Stimulated activated naive CD8-positive, alpha-beta T cell treated with anti-CD3 and anti-CD28 coated beads, Interleukin-15, Interleukin-2, amounts not matched to agents 100 U/mL and 50 U/mL, for 24 hours (primary cell): ENCODE results near the gene B3GNT3.
A peak's percentile ranks its signal among the peaks of the same experiment; 100 is the strongest.
"Not testable (repeated sequence)": the region's sequence is repeated elsewhere in the genome, so short reads cannot be mapped to it uniquely, and the experiment has no call there.

Source experiments
- ATAC-seq: fragments of 150-1000 bp; cut with Tn5 transposase; one replicate; pipeline ENCODE4 v1.10.0; 2021
- DNase-seq: peaks from one replicate; pipeline ENCODE4 v3.0.0; 2021

Gene B3GNT3

DNA sequence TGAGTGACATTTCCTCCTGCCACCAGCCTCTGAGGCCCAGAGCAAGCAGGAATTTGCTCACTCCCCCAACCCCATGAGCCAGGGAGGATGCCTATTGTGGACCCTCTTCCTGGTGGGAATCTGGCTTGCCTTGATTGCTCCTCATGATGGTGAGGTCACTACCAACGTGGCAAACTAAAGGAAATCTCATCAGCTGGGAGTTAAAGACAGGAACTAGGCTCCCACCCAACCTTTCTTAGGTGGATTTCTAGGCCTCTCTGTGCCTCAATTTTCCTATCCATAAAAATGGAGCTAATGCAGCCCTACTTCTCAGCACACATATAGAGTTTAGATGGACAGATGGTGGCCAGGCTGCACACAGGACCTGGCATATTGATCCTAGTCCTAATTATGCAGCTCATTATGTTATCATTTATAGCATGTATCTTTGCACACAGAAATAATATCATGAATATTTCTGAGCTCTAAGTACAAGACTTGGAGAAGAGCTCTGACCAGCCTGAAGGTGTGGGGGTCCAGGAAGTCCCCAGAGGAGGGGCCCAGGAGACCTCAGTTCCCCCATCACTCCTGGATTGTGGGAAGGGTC, 2.0 kb downstream of the B3GNT3 start:
- ATAC-seq (no peak), DNase-seq (no peak)

DNA sequence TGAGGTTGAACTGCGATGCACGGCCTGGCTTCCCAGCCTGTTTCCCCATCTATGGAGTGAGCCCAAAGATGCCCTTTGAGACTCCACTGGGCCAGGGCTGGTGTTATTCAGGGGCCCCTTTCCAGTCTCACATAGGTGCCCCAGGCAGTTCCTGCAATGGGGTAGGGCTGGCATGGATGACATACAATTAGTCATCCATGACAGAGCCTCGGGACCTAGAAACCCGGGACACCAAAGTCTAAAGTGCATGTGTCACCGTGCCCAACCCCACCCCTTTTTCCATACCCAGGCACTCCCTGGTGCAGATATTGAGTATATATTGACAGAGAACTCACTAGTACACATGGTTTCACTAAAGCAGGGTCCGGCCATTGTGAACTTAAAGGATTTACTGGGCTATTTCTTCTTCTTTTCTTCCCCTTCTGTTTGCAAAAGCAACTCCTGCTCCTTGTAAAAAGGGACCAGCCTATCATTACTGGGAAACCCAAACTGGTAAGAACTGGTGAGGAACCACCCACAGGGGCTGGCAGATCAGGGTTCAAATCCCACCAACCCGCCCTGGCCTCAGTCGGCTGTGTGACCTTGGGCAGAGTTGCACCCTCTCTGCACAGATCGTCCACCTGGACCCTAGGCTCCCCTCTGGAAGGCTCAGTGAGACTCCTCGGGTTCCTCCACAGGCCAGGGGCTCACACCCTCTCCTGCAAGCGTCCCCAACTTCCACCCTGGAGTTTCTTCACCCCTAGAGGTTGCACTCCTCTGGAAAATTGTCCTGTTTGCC, 2.7 kb downstream of the B3GNT3 start:
- DNase-seq: peak; percentile 75

DNA sequence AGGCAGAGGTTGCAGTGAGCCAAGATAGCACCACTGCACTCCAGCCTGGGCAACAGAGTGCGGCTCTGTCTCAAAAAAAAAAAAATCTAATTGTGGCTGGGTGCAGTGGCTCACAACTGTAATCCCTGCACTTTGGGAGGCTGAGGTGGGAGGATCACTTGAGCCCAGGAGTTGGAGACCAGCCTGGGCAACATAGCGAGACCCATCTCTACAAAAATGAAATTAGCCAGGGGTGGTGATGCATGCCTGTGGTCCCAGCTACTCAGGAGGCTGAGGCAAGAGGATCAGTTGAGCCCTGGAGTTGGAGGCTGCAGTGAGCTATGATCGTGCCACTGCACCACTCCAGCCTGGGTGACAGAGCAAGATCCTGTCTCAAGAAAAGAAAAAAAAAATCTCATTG, 3.7 kb downstream of the B3GNT3 start:
- DNase-seq, ATAC-seq: not testable (repeated sequence)

More for the DNA sequence above, 2.7 kb downstream of the B3GNT3 start:
- ATAC-seq: peak; percentile 98

DNA sequence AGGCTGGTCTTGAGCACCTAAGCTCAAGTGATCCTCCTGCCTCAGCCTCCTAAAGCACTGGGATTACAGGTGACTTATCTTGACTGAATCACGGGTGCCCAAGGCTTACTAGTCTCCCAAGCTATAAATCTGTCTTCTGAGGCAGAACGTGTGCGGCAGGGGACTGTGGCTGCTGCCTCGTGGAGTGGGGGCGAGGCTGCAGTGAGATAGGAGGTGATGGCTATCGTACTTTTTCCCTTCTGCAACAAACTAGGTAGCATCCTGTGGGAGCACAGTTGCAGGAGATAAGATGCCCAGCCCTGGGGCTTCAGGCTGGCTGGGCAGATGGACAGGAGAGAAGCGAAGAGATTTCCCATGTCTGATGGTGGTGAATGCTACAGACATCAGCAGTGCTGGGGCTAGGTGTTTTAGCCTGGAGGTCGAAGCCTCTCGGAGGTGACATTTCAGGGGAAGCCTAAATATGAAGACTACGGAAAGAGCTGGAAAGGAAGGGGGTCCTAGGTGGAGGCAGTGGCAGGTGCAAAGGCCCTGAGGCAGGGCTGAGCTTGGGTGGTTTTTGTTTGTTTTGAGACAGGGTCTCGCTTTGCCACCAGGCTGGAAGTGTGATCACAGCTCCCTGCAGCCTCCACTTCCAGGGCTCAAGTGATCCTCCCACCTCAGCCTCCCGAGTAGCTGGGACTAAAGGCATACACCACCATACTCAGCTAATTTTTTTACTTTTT, 7.4 kb downstream of the B3GNT3 start:
- DNase-seq (no peak), ATAC-seq (no peak)

GRCh38 chr19:17803264-17803896, 8.4 kb downstream of the B3GNT3 start:
- no peak for DNase-seq

GRCh38 chr19:17805427-17805826, 10.5 kb downstream of the B3GNT3 start:
- no peak for ATAC-seq
- no peak for DNase-seq

More at GRCh38 chr19:17803264-17803896, 8.4 kb downstream of the B3GNT3 start:
- no peak for ATAC-seq

GRCh38 chr19:17806945-17807344, 12.0 kb downstream of the B3GNT3 start:
- no peak for DNase-seq

GRCh38 chr19:17807731-17808316, 12.9 kb downstream of the B3GNT3 start:
- ATAC-seq: no peak
- DNase-seq: no peak

More at GRCh38 chr19:17806945-17807344, 12.0 kb downstream of the B3GNT3 start:
- no peak for ATAC-seq

DNA sequence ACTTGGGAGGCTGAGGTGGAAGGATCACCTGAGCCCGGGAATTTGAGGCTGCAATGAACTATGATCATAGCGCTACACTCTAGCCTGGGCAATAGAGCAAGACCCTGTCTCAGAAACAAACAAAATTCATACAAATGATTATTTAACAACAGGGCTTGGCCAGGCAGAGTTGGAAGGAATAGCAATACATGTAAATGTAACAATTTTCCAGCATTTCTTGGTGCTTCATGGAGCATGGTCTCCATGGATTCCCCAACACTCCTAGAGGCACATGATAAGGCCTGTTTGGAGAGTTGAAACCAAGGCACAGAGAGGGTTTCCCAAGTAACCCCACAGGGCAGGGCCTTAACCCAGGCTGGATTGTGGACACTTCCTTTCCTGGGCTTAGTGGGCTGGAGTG, 16.2 kb downstream of the B3GNT3 start:
- DNase-seq (no peak), ATAC-seq (no peak)

DNA sequence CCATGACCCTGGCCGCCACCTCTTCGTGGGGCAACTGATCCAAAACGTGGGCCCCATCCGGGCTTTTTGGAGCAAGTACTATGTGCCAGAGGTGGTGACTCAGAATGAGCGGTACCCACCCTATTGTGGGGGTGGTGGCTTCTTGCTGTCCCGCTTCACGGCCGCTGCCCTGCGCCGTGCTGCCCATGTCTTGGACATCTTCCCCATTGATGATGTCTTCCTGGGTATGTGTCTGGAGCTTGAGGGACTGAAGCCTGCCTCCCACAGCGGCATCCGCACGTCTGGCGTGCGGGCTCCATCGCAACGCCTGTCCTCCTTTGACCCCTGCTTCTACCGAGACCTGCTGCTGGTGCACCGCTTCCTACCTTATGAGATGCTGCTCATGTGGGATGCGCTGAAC, 16.7 kb downstream of the B3GNT3 start:
- DNase-seq (no peak), ATAC-seq (no peak)

DNA sequence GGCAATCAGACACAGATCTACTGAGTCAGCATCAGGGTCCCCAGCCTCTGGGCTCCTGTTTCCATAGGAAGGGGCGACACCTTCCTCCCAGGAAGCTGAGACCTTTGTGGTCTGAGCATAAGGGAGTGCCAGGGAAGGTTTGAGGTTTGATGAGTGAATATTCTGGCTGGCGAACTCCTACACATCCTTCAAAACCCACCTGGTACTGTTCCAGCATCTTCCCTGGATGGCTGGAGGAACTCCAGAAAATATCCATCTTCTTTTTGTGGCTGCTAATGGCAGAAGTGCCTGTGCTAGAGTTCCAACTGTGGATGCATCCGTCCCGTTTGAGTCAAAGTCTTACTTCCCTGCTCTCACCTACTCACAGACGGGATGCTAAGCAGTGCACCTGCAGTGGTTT, 17.2 kb downstream of the B3GNT3 start:
- no peak for DNase-seq
- ATAC-seq: no peak

DNA sequence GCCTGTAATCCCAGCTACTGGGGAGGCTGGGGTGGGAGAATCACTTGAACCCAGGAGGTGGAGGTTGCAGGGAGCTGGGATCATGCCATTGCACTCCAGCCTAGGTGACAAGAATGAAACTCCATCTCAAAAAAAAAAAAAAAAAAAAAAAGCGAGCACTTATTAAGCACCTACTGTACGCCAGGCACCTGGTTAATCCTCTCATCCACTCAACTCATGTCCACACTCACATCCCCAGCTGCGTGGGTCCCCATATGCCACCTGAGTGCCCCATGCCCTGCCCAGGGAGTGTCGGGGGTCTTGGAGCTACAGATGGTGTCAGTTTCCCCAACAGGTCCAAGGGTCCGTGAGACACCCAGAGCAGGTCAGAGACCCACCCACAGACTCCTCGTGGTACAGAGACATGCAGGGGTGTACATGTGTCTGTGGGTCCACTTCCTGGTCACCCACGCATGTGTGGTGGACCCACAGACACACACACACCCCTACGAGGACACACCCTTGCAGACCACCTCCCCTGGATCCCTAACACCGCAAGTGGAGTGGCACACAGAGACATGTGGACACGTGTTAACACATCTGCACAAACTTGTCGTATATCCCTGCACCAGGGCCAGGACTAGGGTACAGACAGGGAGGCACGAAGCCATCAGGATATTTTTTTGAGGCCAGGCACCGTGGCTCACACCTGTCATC, 22.9 kb downstream of the B3GNT3 start:
- ATAC-seq: no peak

GRCh38 chr19:17821190-17821589, 26.3 kb downstream of the B3GNT3 start, which contains the start of gene INSL3:
Gene INSL3, minus strand, starts transcription at chr19:17821519. Its CDS starts 13 bp downstream, at chr19:17821506.
- ATAC-seq: peak; percentile 8
- DNase-seq: no peak

More for the DNA sequence above, 22.9 kb downstream of the B3GNT3 start:
- no peak for DNase-seq

DNA sequence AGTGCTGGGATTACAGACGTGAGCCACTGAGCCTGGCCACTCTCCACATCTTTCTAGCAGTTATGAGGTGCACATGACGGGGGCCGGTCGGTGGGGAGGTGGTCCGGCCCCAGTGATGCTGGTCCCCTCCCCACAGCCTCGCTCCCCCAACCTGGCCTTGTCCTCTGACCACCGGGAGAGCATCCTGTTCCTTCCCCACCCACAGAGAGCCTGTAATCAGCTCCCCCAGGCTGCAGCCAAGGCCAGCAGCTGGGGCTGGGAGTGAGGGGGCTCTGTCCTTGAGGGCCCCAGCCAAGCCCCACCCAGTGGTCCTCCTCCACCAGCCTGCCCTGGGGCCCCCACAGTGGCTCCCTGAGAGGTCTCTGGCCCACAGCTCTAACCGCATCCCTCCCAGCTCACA, 29.4 kb downstream of the B3GNT3 start:
- DNase-seq: no peak

DNA sequence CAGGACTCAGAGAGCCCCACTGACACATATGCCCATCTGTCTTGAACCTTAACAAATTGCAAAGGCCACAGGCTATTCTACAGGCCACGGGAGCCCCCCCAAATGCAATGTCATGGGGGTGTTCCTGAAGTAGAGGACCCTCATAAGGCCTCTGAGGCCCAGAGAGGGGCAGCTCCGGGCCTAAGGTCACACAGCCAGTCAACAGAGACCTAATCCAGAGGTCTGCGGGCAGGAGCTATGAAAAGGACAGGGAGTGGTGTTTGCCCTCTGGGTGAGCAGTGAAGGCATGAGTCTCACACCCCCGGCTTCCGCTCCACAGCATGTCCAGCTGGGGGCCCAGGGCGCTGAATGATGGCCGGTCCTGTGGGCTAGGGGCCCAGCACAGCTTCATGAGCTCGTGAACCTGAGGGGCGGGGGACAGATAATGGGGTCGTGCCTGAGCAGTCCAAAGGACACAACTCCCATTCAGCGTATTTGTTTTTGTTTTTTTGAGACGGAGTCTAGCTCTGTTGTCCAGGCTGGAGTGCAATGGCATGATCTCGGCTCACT, 31.6 kb downstream of the B3GNT3 start:
- no peak for ATAC-seq
- DNase-seq: no peak

More for the DNA sequence above, 29.4 kb downstream of the B3GNT3 start:
- no peak for ATAC-seq

DNA sequence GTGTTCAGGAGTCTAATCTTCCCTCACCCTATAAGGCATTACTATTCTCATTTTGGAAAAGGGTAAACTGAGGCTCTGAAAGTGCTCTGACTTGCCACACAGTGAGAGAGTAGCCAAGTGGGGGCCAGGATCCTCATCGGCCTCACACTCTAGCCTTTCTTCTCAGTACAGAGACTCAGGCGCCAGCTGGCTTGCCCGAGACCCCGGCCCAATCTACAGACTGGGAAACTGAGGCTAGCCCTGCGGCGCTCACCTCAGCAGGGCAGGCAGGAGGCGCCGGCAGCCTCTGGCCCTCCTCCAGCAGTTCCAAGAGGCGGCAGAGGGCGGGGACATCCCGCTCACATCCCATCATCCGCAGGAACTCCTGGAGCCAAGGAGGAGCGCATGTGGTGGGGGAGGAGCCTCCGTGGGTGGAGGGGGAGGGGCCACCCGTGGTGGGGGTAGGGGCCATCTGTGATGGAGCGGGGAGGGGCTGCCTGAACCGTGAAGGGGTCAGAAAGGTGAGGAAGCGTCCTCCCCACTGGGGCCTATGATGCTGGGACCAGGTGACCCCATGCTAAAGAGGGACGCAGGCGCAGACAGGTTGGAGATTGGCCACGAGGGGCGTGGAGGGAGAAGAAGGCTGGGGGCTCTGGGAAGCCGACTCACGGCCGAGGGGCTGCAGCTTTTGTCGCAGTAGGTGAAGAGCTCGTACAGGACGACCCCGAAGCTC, 35.1 kb downstream of the B3GNT3 start:
- ATAC-seq (no peak), DNase-seq (no peak)

GRCh38 chr19:17830567-17831418, 35.9 kb downstream of the B3GNT3 start:
- peak; percentile 64 for ATAC-seq
- peak; percentile 72 for DNase-seq

GRCh38 chr19:17831419-17831888, 36.5 kb downstream of the B3GNT3 start:
- ATAC-seq (no peak), DNase-seq (no peak)
